Body of pancreas (tissue), 4 donors: Measurements from ENCODE around the gene CAMK2D. TPM values are rescaled to one million over a fixed set of nuclear protein-coding genes. Genes with fewer than 3 reads are reported as not detected.

Experiments used
- ATAC-seq: fragments of 150-250 bp; one replicate; pipeline ENCODE4 v1.9.1; 2016
- DNase-seq, 4 donors: peaks; one replicate each; pipeline ENCODE4 v3.0.0-alpha.2; 2019
- H3K27ac ChIP-seq, 4 donors: fragments of 200-600 bp; sonication (generic); 1 replicate in 3 of 4; 2 replicates in 1 of 4; pipeline versions ENCODE4 v1.5.1 to v1.6.1; 2016 to 2019; ENCODE audit warnings: mild to moderate bottlenecking in 1 of 4, mixed read lengths in 1 of 4, moderate library complexity in 1 of 4
- H3K27me3 ChIP-seq, 2 donors: fragments of 200-600 bp; sonication (generic); one replicate each; pipeline ENCODE4 v1.6.0; 2016; ENCODE audit warnings: mild to moderate bottlenecking in 1 of 2
- H3K36me3 ChIP-seq, 2 donors: fragments of 200-600 bp; sonication (generic); replicated peaks in 1 of 2; 2 replicates each; pipeline ENCODE4 v1.5.1; 2016; ENCODE audit warnings: low read depth in 2 of 2; ENCODE audit not compliant: insufficient read depth in 1 of 2
- H3K4me1 ChIP-seq: fragments of 200-600 bp; sonication (generic); one replicate; pipeline ENCODE4 v1.6.0; 2016
- H3K4me3 ChIP-seq, 2 donors: fragments of 200-600 bp; sonication (generic); 1 replicate in 1 of 2; 2 replicates in 1 of 2; pipeline ENCODE4 v1.5.1; 2016 to 2019
- H3K9me3 ChIP-seq, 3 donors: fragments of 200-600 bp; sonication (generic); 1 replicate in 2 of 3; 2 replicates in 1 of 3; pipeline ENCODE4 v1.5.1; 2016
- POLR2A ChIP-seq, 3 donors: fragments of 450-650 bp; IDR thresholded peaks; one replicate each; pipeline ENCODE4 v1.6.1; 2016; ENCODE audit warnings: antibody characterized with exemption in 3 of 3, mild to moderate bottlenecking in 2 of 3
- WGBS, 2 donors: methylation state at CpG; one replicate each; pipeline ENCODE4 v1.1.5; 2017; 5-methylcytosine and 5-hydroxymethylcytosine counted together
- intact Hi-C: fragments of 100-400 bp; cut with DNase I; formaldehyde crosslinking; loops from one replicate; pipeline ENCODE4 v1.15.1; 2023
- total RNA-seq, 2 donors: library from RNA; depleted of rRNA; stranded (reverse); fragments of >200 nt; gene quantifications; one replicate each; pipeline ENCODE4 v1.1.0, GENCODE V29; 2016
- TF ChIP-seq, protein P1 (sequence below), 7 experiments: fragments of 450-650 bp in 4 of 7; fragments of 200-600 bp in 3 of 7; sonication (generic) in 3 of 7; IDR thresholded peaks; one replicate each; pipeline ENCODE4 v1.5.1; 2016 to 2019; ENCODE audit warnings: antibody characterized with exemption in 7 of 7

Gene CAMK2D
- total RNA-seq, 2 donors from 2014 or later: 25.7 to 29.3 TPM

DNA sequence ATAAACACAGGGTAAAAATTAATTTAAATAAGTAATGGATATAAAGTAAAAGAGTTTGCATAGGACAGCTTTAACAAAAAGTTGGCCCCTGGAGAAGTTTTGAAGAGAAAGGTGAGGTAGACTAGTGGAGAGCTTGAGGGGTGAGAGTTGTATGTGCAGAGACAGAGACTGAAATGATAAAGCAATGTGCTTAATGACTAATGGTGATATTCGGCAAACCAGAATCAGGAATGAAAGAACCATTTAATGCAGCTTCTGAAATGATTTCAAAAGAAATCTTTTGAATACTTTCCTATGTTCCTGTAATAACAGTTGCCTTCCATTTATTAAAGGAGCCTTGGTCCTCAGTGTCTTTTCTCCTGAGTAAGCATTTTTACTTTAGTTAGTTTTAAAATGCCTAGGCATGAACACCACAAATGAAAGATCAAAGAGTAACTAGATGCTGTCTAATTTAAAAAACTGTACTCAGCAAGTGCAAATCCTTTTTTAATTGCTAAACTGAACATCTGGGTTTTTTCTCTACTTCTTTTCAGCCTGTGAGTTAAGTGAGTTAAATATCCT lies 28.5 kb downstream of the CAMK2D start:
- ATAC-seq: no peak
- WGBS, 2 donors: 57 to 74% methylated on average over 1 of the region's 1 CpG
- intact Hi-C loops: no loop called here

DNA sequence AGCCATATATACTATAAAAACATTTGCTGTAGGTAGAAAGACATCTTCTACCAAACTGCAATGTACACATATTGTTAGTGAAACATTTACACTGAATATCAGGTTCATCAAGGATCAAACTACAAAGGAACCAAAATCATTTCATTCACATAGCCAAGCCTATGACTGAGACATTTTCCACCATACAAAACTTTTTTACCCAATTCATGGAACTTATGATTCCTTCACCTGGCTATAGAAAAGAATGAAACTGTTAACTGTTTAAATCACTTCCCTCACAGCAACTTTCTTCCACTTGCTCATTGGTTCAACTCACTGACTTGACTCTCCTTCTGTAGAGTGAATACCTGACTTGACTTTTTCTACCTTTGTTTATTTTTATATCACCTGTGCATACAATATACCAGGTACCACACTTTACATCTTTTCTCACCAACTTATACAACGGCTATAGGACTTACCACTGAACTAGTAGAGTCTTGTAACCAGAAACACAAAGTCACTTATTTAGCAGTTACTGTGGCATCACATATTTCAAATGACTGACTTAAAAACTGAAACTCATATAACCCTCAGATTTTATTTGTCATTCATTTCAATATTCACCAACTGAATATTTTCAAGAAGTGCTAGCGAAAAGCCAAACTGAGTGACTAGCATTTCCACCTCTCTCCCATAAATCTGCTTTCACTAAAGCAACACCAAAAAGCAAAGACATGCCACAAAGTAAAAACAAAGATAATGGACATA lies 30.9 kb downstream of the CAMK2D start:
- Histone ChIP-seq H3K4me3 (no peak overlapping the region), H3K9me3 (no peaks in the 10 kb centered on the region), H3K36me3 (no peaks in the 10 kb centered on the region), H3K4me1 (no peaks in the 10 kb centered on the region), H3K27me3 (no peaks in the 10 kb centered on the region), H3K27ac (no peak overlapping the region)
- WGBS, 2 donors: 89 to 90% methylated on average over 2 of the region's 2 CpGs
- intact Hi-C loops: no loop called here
- no peak for ATAC-seq
- DNase-seq: no peak
- TF ChIP-seq, protein P1, sequence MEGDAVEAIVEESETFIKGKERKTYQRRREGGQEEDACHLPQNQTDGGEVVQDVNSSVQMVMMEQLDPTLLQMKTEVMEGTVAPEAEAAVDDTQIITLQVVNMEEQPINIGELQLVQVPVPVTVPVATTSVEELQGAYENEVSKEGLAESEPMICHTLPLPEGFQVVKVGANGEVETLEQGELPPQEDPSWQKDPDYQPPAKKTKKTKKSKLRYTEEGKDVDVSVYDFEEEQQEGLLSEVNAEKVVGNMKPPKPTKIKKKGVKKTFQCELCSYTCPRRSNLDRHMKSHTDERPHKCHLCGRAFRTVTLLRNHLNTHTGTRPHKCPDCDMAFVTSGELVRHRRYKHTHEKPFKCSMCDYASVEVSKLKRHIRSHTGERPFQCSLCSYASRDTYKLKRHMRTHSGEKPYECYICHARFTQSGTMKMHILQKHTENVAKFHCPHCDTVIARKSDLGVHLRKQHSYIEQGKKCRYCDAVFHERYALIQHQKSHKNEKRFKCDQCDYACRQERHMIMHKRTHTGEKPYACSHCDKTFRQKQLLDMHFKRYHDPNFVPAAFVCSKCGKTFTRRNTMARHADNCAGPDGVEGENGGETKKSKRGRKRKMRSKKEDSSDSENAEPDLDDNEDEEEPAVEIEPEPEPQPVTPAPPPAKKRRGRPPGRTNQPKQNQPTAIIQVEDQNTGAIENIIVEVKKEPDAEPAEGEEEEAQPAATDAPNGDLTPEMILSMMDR (IDR thresholded peaks at IDR 0.05): no peak
- TF ChIP-seq POLR2A (IDR thresholded peaks at IDR 0.05): no peak

More for the DNA sequence above, 28.5 kb downstream of the CAMK2D start:
- Histone ChIP-seq H3K36me3 (no peaks in the 10 kb centered on the region), H3K4me3 (no peak overlapping the region), H3K27ac (no peak overlapping the region), H3K27me3 (no peaks in the 10 kb centered on the region), H3K9me3 (no peaks in the 10 kb centered on the region), H3K4me1 (no peaks in the 10 kb centered on the region)
- TF ChIP-seq, protein P1 (IDR thresholded peaks at IDR 0.05): no peak
- no peak for TF ChIP-seq POLR2A (IDR thresholded peaks at IDR 0.05)
- no peak for DNase-seq

GRCh38 chr4:113727802-113728201 lies 33.7 kb downstream of the CAMK2D start:
- Histone ChIP-seq H3K27ac (no peak overlapping the region), H3K36me3 (no peaks in the 10 kb centered on the region), H3K4me1 (no peaks in the 10 kb centered on the region), H3K27me3 (no peaks in the 10 kb centered on the region), H3K9me3 (no peaks in the 10 kb centered on the region), H3K4me3 (no peak overlapping the region)
- TF ChIP-seq, protein P1 (IDR thresholded peaks at IDR 0.05): no peak
- no peak for TF ChIP-seq POLR2A (IDR thresholded peaks at IDR 0.05)
- ATAC-seq (no peak), DNase-seq (no peak)
- intact Hi-C loops: no loop called here
- 86 to 87% methylated on average over 1 of the region's 1 CpG for WGBS, 2 donors

DNA sequence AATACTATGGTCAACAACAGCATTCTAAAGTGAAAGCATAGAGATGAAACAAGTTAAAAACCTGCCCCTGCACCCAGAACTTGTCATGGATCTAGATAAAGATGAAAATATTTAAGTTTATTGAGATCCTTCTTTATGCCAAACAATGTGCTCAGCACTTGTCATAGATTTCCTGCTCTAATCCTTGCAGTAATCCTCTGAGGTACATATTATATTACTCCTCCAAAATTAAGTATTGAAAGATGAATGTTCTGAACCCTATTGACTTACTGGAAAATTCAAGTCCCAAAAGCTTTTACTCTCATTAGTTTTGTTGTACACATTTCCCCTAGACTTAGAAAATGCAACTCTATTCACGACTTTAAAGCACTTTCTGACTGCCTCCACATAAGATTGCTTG lies 35.6 kb downstream of the CAMK2D start:
- Histone ChIP-seq H3K4me1 (no peaks in the 10 kb centered on the region), H3K27me3 (no peaks in the 10 kb centered on the region), H3K27ac (no peak overlapping the region), H3K9me3 (no peaks in the 10 kb centered on the region), H3K36me3 (no peaks in the 10 kb centered on the region), H3K4me3 (no peak overlapping the region)
- no peak for DNase-seq
- intact Hi-C loops: no loop called here
- TF ChIP-seq POLR2A (IDR thresholded peaks at IDR 0.05): no peak
- TF ChIP-seq, protein P1 (IDR thresholded peaks at IDR 0.05): no peak
- 89 to 93% methylated on average over 1 of the region's 1 CpG for WGBS, 2 donors
- ATAC-seq: no peak

- Histone ChIP-seq H3K36me3 (no peaks in the 10 kb centered on the region), H3K27ac (no peak overlapping the region), H3K9me3 (no peaks in the 10 kb centered on the region), H3K4me1 (no peaks in the 10 kb centered on the region), H3K27me3 (no peaks in the 10 kb centered on the region), H3K4me3 (no peak overlapping the region)
- 60 to 88% methylated on average over 1 of the region's 1 CpG for WGBS, 2 donors
- intact Hi-C loops: no loop called here
- TF ChIP-seq, protein P1 (IDR thresholded peaks at IDR 0.05): no peak
- TF ChIP-seq POLR2A (IDR thresholded peaks at IDR 0.05): no peak
- no peak for DNase-seq
- ATAC-seq: no peak
Measured at GRCh38 chr4:113718252-113718651, 43.3 kb downstream of the CAMK2D start.
